Stimulated activated CD4-positive, alpha-beta T cell treated with anti-CD3 and anti-CD28 coated beads, Interleukin-1b, Interleukin-23, amount 100 ng/mL, for 4 hours (primary cell): Measurements from ENCODE around the gene OSBP2.

Source experiments
- DNase-seq, 2 donors: peaks; one replicate each; pipeline ENCODE4 v3.0.0-alpha.2; 2020; ENCODE audit warnings: low read depth in 2 of 2

OSBP2 gene

GRCh38 chr22:30934053-30934452, 239.4 kb downstream of the OSBP2 start:
- no peak for DNase-seq

DNA sequence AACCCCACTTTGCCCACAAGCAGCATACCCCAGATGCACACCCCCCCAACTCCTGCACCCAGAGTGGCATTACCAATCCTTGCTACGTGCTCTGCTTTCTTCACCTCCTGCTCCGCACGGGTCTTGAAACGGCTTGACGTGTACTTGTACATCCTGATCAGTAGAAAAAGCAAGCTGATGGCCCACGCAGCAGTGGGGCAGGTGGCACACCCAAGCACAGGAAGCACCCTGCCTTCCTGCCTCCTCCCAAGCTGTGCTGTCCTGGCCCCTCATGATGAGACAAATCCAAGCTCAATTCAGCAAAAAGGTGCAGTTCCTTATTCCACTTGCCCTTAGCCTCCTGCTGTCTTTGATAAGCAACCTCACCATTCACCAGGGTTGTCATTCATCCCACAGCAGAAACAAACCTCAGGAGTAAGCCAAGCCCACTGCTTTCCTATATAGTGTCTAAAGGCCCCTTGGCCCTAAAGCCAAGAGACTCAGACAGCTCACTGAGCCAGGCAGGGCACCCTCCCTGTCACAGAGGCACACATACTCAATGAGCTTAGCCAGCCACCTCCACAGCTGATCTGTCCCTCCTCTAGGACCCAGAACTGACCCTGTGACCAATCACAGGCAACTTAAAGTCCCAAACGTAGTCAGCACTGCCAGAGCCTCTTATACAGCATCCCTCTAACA, 246.2 kb downstream of the OSBP2 start:
- DNase-seq: peak in 1 of 2 donors; percentile 32

GRCh38 chr22:30941363-30941740, 246.7 kb downstream of the OSBP2 start:
- no peak for DNase-seq

DNA sequence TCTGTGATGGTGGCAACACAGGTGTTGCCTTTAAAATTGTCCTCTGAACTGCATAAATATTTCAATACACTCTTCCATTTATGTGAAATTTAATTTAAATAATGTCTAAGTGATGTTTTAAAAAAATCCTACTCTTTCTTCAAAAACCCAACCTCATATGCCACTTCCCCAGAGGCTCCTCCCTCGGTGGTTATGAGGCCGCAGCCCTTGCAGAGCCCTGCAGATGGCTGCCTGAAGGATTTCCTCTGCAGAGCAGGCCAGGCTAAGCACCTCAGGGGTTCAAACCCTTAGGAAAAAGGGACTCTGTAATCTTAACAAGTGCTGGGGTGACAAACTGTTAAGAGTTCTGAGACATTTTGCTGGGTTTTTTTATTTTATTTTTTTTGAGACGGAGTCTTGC, 248.7 kb downstream of the OSBP2 start:
- no peak for DNase-seq

DNA sequence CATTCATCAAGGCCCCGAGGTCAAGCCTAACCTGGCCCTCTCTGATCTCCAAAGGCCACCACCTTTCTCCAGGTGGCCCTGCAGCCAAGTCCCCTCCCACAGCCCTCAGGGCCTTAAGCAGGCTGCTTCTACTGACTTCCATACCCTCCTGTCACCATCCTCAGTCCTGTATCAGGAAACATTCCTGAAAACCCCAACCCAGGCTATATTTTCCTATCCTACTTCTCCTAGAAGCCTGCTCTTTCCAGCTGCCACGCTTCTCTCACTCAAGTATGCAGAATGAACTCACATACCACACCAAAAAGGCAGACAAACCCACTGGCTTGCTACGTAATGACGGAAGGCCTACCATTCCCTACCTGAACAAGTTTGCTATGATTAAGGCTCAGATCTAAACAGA, 250.3 kb downstream of the OSBP2 start:
- DNase-seq: no peak

GRCh38 chr22:30945653-30946052, 251.0 kb downstream of the OSBP2 start:
- no peak for DNase-seq

DNA sequence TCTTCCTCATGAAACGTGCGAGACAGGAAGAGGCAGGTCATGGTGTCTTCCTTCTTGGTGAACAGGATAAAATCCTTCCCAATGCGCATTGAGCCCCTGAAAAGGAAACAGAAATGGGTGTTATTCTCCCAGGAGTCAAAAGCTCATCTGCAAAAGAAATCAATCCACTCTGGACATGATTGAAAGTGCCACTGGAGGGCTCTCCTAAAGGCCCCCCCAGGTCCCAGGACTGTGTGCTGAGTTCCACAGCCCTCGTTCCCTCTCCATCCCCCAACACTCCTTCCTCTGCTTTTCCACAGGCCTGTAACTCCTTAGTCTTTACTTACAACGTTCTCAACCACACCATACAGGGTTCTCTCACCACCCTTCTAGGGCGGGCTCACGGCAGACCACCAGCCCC, 251.7 kb downstream of the OSBP2 start:
- no peak for DNase-seq

GRCh38 chr22:30947173-30947815, 252.6 kb downstream of the OSBP2 start:
- DNase-seq: no peak

- DNase-seq: no peak
These were observed 253.3 kb downstream of the OSBP2 start for GRCh38 chr22:30947816-30948454.

- DNase-seq: no peak
These were observed 254.3 kb downstream of the OSBP2 start for GRCh38 chr22:30948930-30949342.

DNA sequence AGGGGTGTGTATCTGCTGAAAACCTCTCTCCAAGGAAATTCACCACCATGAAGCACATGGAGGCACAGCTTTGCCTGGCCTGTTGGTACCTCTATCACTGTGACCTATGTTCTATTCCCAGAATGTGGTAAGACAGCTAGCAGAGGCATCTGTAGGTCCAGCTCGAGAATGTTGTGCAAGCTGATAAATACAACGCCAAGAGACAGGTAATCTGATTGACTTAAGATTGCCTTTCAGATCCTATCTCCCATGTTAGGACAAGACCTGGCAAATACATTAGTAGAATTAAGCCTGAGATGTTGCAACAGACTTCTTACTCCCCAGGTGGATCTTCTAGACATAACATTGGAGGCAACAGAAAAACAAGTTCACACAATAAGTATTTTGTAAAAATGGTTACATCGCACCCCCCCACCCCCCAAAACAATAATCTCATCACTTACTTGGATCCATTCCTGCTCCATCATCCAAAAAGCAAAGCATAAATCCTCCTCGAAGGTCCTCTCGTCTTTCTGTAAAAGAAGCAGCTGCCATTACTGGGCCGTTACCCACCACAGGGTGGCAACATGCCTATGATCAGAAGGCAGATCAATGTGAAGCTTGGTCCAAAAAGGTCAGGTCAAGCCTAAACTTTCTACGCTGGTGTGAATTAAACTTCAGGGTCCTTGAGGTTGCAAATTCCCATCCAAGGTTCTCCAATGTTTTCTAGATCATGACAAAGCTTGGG, 255.4 kb downstream of the OSBP2 start:
- DNase-seq: no peak

DNA sequence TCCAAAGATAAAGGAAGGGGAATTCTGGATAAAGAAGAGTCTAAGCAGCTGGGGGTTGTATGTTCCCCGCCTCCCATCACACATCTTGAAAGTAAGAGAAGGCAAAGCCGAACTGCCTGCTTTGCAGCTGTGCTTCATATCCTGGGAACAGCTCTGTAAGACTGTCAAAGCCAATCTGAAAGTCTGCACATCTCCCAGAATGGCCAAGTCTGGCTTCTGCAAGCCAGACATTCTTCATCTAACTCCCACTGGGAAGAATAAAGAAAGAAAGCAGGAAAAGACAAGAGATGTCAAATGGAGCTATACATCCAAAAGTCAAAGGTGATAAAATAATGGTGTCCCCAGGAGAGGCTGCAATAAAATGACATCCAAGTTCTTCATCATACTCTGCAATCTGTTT, 258.5 kb downstream of the OSBP2 start:
- DNase-seq: no peak

DNA sequence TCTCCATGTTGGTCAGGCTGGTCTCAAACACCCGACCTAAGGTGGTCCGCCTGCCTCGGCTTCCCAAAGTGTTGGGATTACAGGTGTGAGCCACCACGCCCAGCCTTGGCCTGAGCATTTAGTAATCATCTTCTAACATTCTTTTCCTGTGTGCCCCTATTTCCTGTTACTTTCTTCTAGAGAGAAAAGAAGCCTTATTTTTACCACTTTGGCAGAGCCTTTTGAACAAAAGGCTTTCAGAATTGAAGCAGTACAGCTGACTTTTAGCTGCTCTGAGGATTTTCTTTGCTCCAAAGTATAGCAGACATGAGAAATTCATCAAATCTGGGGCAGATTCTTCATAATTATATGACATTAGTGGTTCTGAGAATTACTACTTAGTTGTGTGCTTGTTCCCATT, 260.5 kb downstream of the OSBP2 start:
- no peak for DNase-seq
